Stimulated activated CD4-positive, alpha-beta T cell treated with anti-CD3 and anti-CD28 coated beads, TNF-alpha, amount 100 ng/mL, for 24 hours (primary cell): ENCODE results near the gene GFPT2.

Source experiments
- DNase-seq, 3 experiments: peaks; one replicate each; pipeline ENCODE4 v3.0.0-alpha.2; 2020; ENCODE audit warnings: low read depth in 3 of 3

Gene GFPT2

GRCh38 chr5:180353048-180353979 is at the start of gene GFPT2:
Gene GFPT2 (minus strand): TSS chr5:180353336. CDS start chr5:180353217, 119 bp downstream.
- DNase-seq = peak; percentile 46 to 69 (median 57)

GRCh38 chr5:180402716-180403115 is 49.6 kb upstream of the GFPT2 start:
- no peak for DNase-seq

GRCh38 chr5:180401229-180401907 is 48.2 kb upstream of the GFPT2 start:
- DNase-seq = no peak

GRCh38 chr5:180400416-180400815 is 47.3 kb upstream of the GFPT2 start:
- no peak for DNase-seq

GRCh38 chr5:180399401-180400215 is 46.5 kb upstream of the GFPT2 start:
- no peak for DNase-seq

- no peak for DNase-seq
These were observed 43.8 kb upstream of the GFPT2 start for GRCh38 chr5:180396926-180397325.

- no peak for DNase-seq
These were observed 42.6 kb upstream of the GFPT2 start for GRCh38 chr5:180395540-180396274.

- no peak for DNase-seq
These were observed 41.0 kb upstream of the GFPT2 start for GRCh38 chr5:180394031-180394636.

- no peak for DNase-seq
These were observed 38.1 kb upstream of the GFPT2 start for GRCh38 chr5:180391276-180391675.

GRCh38 chr5:180390441-180391190 is 37.5 kb upstream of the GFPT2 start:
- DNase-seq = no peak

GRCh38 chr5:180389252-180390101 is 36.3 kb upstream of the GFPT2 start:
- no peak for DNase-seq

- no peak for DNase-seq
These were observed 34.7 kb upstream of the GFPT2 start for GRCh38 chr5:180387798-180388197.

GRCh38 chr5:180382926-180383325 is 29.8 kb upstream of the GFPT2 start:
- no peak for DNase-seq

- DNase-seq = no peak
These were observed 28.8 kb upstream of the GFPT2 start for GRCh38 chr5:180381851-180382480.

- no peak for DNase-seq
These were observed 28.3 kb upstream of the GFPT2 start for GRCh38 chr5:180381428-180381827.

GRCh38 chr5:180380856-180381255 is 27.7 kb upstream of the GFPT2 start:
- DNase-seq = no peak

- no peak for DNase-seq
These were observed 27.3 kb upstream of the GFPT2 start for GRCh38 chr5:180380441-180380840.

GRCh38 chr5:180379355-180380070 is 26.4 kb upstream of the GFPT2 start:
- DNase-seq = no peak
